H1 (cell line): ENCODE data around the gene ZNF521. TPM values are rescaled to one million over a fixed set of nuclear protein-coding genes. Genes with fewer than 3 reads are reported as not detected.

ENCODE experiments used
- CTCF ChIA-PET: fragments of 300-600 bp; sonication (Branson Sonifier 250); formaldehyde crosslinking; loops from one replicate; lab custom pipeline; 2021; ENCODE audit not compliant: partially characterized antibody; lab: Charles Lee
- POLR2A ChIA-PET: fragments of 300-600 bp; sonication (Branson Sonifier 250); formaldehyde crosslinking; loops from one replicate; lab custom pipeline; 2021; ENCODE audit warnings: inconsistent platforms; ENCODE audit not compliant: partially characterized antibody; lab: Charles Lee
- DNase-seq, 2 experiments: peaks; one replicate each; pipeline versions ENCODE4 v3.0.0 to v3.0.0-alpha.2; 2010 to 2022; ENCODE audit warnings: low spot score in 2 of 2, low read depth in 1 of 2, mixed read lengths in 1 of 2
- FAIRE-seq: peaks from 2 replicates; lab custom pipeline; 2011; peaks lifted over from hg19 to GRCh38; lab: Jason Lieb, UNC
- H2AFZ ChIP-seq: 2 replicates; pipeline ENCODE4 v1.8.1; 2012; ENCODE audit warnings: low read length, inconsistent platforms
- H2AK5ac ChIP-seq: 2 replicates; pipeline ENCODE4 v1.6.1; 2013; ENCODE audit warnings: low read depth, low read length
- H2BK120ac ChIP-seq: replicated peaks from 2 replicates; pipeline ENCODE3; 2013; ENCODE audit warnings: low read depth, low read length, inconsistent platforms
- H2BK12ac ChIP-seq: 2 replicates; pipeline ENCODE4 v1.6.1; 2013; ENCODE audit warnings: low read depth, low read length
- H2BK15ac ChIP-seq: 2 replicates; pipeline ENCODE4 v1.6.1; 2013; ENCODE audit warnings: low read length
- H2BK20ac ChIP-seq: 2 replicates; pipeline ENCODE4 v1.6.1; 2013; ENCODE audit warnings: low read length
- H2BK5ac ChIP-seq: 2 replicates; pipeline ENCODE4 v1.6.1; 2013; ENCODE audit warnings: low read depth, low read length
- H3K14ac ChIP-seq: 2 replicates; pipeline ENCODE4 v1.6.1; 2013; ENCODE audit warnings: inconsistent platforms; ENCODE audit not compliant: insufficient read length
- H3K18ac ChIP-seq: 2 replicates; pipeline ENCODE4 v1.6.1; 2013; ENCODE audit warnings: low read length; ENCODE audit errors: extremely low read depth
- H3K23ac ChIP-seq: 2 replicates; pipeline ENCODE4 v1.6.1; 2013; ENCODE audit warnings: inconsistent platforms; ENCODE audit not compliant: insufficient read length
- H3K23me2 ChIP-seq: 2 replicates; pipeline ENCODE4 v1.6.1; 2013; ENCODE audit warnings: low read depth, low read length
- H3K27ac ChIP-seq: 2 replicates; pipeline ENCODE4 v1.6.1; 2011; ENCODE audit warnings: low read depth, low read length, inconsistent platforms
- H3K27me3 ChIP-seq, 4 experiments: replicated peaks in 1 of 4; 1 replicate in 1 of 4; 2 replicates in 3 of 4; pipeline versions ENCODE4 v1.6.1 to v1.8.1; 2011 to 2013; ENCODE audit warnings: low read length in 3 of 4, mild to moderate bottlenecking in 3 of 4, inconsistent platforms in 2 of 4, mixed read lengths in 2 of 4, moderate library complexity in 1 of 4; ENCODE audit not compliant: control insufficient read depth in 3 of 4, insufficient read depth in 3 of 4; ENCODE audit errors: extremely low read depth in 1 of 4
- H3K36me3 ChIP-seq, 4 experiments: 2 replicates each; pipeline versions ENCODE4 v1.6.1 to v1.8.1; 2011 to 2013; ENCODE audit warnings: mild to moderate bottlenecking in 4 of 4, low read length in 3 of 4, moderate library complexity in 2 of 4, control low read depth in 1 of 4, inconsistent platforms in 1 of 4; ENCODE audit not compliant: insufficient read depth in 4 of 4, control insufficient read depth in 2 of 4
- H3K4ac ChIP-seq: replicated peaks from 2 replicates; pipeline ENCODE3; 2013; ENCODE audit warnings: low read length, low read depth, mixed read lengths, inconsistent platforms; ENCODE audit not compliant: insufficient read length
- H3K4me1 ChIP-seq, 4 experiments: replicated peaks in 1 of 4; 1 replicate in 1 of 4; 2 replicates in 3 of 4; pipeline versions ENCODE4 v1.6.1 to v1.8.1; 2011 to 2013; ENCODE audit warnings: low read length in 3 of 4, inconsistent platforms in 2 of 4, mixed read lengths in 1 of 4; ENCODE audit not compliant: insufficient read depth in 4 of 4, control insufficient read depth in 3 of 4
- H3K4me2 ChIP-seq, 2 experiments: 2 replicates each; pipeline versions ENCODE4 v1.6.1 to v1.8.1; 2011 to 2013; ENCODE audit warnings: low read depth in 2 of 2, low read length in 2 of 2, control low read depth in 1 of 2, inconsistent platforms in 1 of 2, mild to moderate bottlenecking in 1 of 2; ENCODE audit not compliant: insufficient read depth in 1 of 2
- H3K4me3 ChIP-seq, 4 experiments: fragments of 200-600, 300-600 bp in 1 of 4; sonication (generic), shearing (Covaris generic), sonication (Bioruptor Twin) in 1 of 4; 2 replicates each; pipeline versions ENCODE4 v1.5.1 to v1.8.1; 2011 to 2016; ENCODE audit warnings: low read length in 4 of 4, low read depth in 3 of 4, control low read depth in 2 of 4, inconsistent platforms in 2 of 4, mild to moderate bottlenecking in 2 of 4, mixed read lengths in 1 of 4, moderate library complexity in 1 of 4; ENCODE audit not compliant: insufficient read depth in 2 of 4; ENCODE audit errors: extremely low read depth in 1 of 4
- H3K56ac ChIP-seq: replicated peaks from 2 replicates; pipeline ENCODE3; 2013; ENCODE audit warnings: low read depth, mild to moderate bottlenecking, mixed read lengths, low read length, inconsistent platforms; ENCODE audit not compliant: insufficient read length
- H3K79me1 ChIP-seq: 2 replicates; pipeline ENCODE4 v1.6.1; 2013; ENCODE audit warnings: low read depth, low read length, control low read depth
- H3K79me2 ChIP-seq, 2 experiments: 2 replicates each; pipeline versions ENCODE4 v1.6.1 to v1.8.1; 2012 to 2013; ENCODE audit warnings: low read length in 2 of 2, mild to moderate bottlenecking in 2 of 2, inconsistent platforms in 1 of 2; ENCODE audit not compliant: insufficient read depth in 2 of 2, control insufficient read depth in 1 of 2
- H3K9ac ChIP-seq, 4 experiments: replicated peaks in 1 of 4; 1 replicate in 1 of 4; 2 replicates in 3 of 4; pipeline versions ENCODE4 v1.6.1 to v1.8.1; 2011 to 2013; ENCODE audit warnings: low read depth in 3 of 4, low read length in 3 of 4, control low read depth in 2 of 4, mild to moderate bottlenecking in 2 of 4, moderate library complexity in 2 of 4, inconsistent platforms in 1 of 4; ENCODE audit errors: extremely low read depth in 1 of 4
- H3K9me3 ChIP-seq, 2 experiments: 2 replicates each; pipeline versions ENCODE4 v1.6.1 to v1.8.1; 2012 to 2013; ENCODE audit warnings: mild to moderate bottlenecking in 2 of 2, moderate library complexity in 2 of 2, control low read depth in 1 of 2, inconsistent platforms in 1 of 2, low read depth in 1 of 2, low read length in 1 of 2, mixed read lengths in 1 of 2; ENCODE audit not compliant: insufficient read depth in 2 of 2
- H4K20me1 ChIP-seq, 2 experiments: replicated peaks in 1 of 2; 2 replicates each; pipeline versions ENCODE3 to v1.8.1; 2011 to 2013; ENCODE audit warnings: inconsistent platforms in 2 of 2, low read length in 2 of 2, mild to moderate bottlenecking in 1 of 2; ENCODE audit not compliant: insufficient read depth in 2 of 2, control insufficient read depth in 1 of 2
- H4K5ac ChIP-seq: 2 replicates; pipeline ENCODE4 v1.6.1; 2013; ENCODE audit warnings: low read length, low read depth, mixed read lengths, inconsistent platforms; ENCODE audit not compliant: insufficient read length
- H4K8ac ChIP-seq: 2 replicates; pipeline ENCODE4 v1.8.0; 2013; ENCODE audit warnings: mild to moderate bottlenecking, moderate library complexity, low read length, inconsistent platforms; ENCODE audit not compliant: insufficient read depth; ENCODE audit errors: extremely low read depth
- H4K91ac ChIP-seq: replicated peaks from 2 replicates; pipeline ENCODE3; 2013; ENCODE audit warnings: low read length, mixed read lengths, inconsistent platforms; ENCODE audit not compliant: insufficient read length
- BCL11A ChIP-seq, 2 experiments: IDR thresholded peaks; one replicate each; pipeline ENCODE4 v1.6.1; 2011; ENCODE audit warnings: low read depth in 2 of 2, low read length in 2 of 2, mild to moderate bottlenecking in 2 of 2
- CHD1 ChIP-seq: IDR thresholded peaks from 2 replicates; pipeline ENCODE4 v1.6.1; 2012; ENCODE audit warnings: low read depth, low read length, improper control_type of control experiment
- CTBP2 ChIP-seq: IDR thresholded peaks from 2 replicates; pipeline ENCODE4 v1.7.0; 2011; ENCODE audit warnings: borderline replicate concordance, mild to moderate bottlenecking, moderate library complexity, mixed read lengths, low read length; ENCODE audit not compliant: insufficient read depth, insufficient read length
- E2F6 ChIP-seq: IDR thresholded peaks from 2 replicates; pipeline ENCODE4 v1.6.1; 2012; ENCODE audit warnings: inconsistent platforms
- MAFK ChIP-seq: IDR thresholded peaks from 2 replicates; pipeline ENCODE4 v1.6.1; 2012; ENCODE audit warnings: low read depth, mild to moderate bottlenecking, improper control_type of control experiment, low read length
- POLR2AphosphoS5 ChIP-seq: IDR thresholded peaks from 2 replicates; pipeline ENCODE4 v1.6.1; 2011; ENCODE audit warnings: low read depth, low read length
- POU5F1 ChIP-seq: IDR thresholded peaks from 2 replicates; pipeline ENCODE4 v1.6.1; 2011; ENCODE audit warnings: low read depth, mild to moderate bottlenecking, low read length, moderate library complexity
- RAD21 ChIP-seq, 2 experiments: IDR thresholded peaks in 1 of 2; conservative IDR thresholded peaks in 1 of 2; 2 replicates each; pipeline ENCODE4 v1.6.1; 2011; ENCODE audit warnings: low read depth in 2 of 2, low read length in 2 of 2, improper control_type of control experiment in 1 of 2, inconsistent platforms in 1 of 2, mild to moderate bottlenecking in 1 of 2, moderate library complexity in 1 of 2
- RNF2 ChIP-seq: fragments of 200-900, 300-1000 bp; sonication (generic); IDR thresholded peaks from 2 replicates; pipeline ENCODE4 v1.7.1; 2016; ENCODE audit warnings: borderline replicate concordance, low read depth, mild to moderate bottlenecking, antibody characterized with exemption, low read length; ENCODE audit not compliant: poor library complexity, severe bottlenecking; ENCODE audit errors: missing control alignments
- SIN3A ChIP-seq, 2 experiments: IDR thresholded peaks in 1 of 2; conservative IDR thresholded peaks in 1 of 2; 2 replicates each; pipeline ENCODE4 v1.6.1; 2011 to 2012; ENCODE audit warnings: low read length in 2 of 2, improper control_type of control experiment in 1 of 2, low read depth in 1 of 2, mild to moderate bottlenecking in 1 of 2
- ZNF274 ChIP-seq: IDR thresholded peaks from 2 replicates; pipeline ENCODE4 v1.7.0; 2012; ENCODE audit warnings: low read length, borderline replicate concordance; ENCODE audit errors: extremely low read depth
- WGBS, 2 experiments: shearing (Covaris generic) in 1 of 2; methylation state at CpG; one replicate each; pipeline versions ENCODE4 v1.1.6 to v1.1.7; 2013 to 2015; ENCODE audit warnings: low lambda C conversion rate in 2 of 2, mixed read lengths in 2 of 2, inconsistent platforms in 1 of 2, low coverage in 1 of 2, missing lambda C conversion rate in 1 of 2; ENCODE audit not compliant: insufficient replicate concordance in 2 of 2, insufficient coverage in 1 of 2, insufficient read length in 1 of 2; ENCODE audit errors: extremely low coverage in 1 of 2, missing lambda C conversion rate in 1 of 2; 5-methylcytosine and 5-hydroxymethylcytosine counted together
- polyA plus RNA-seq, 7 experiments: library from polyadenylated mRNA; depleted of rRNA in 3 of 7; stranded (reverse) in 5 of 7; unstranded in 2 of 7; fragments of >200 nt in 5 of 7; fragments of 200-250 nt in 2 of 7; gene quantifications; 1 replicate in 5 of 7; 2 replicates in 1 of 7; 4 replicates in 1 of 7; pipeline versions ENCODE4 v1.2.1 to v1.2.3, GENCODE V29; 2011 to 2013; ENCODE audit warnings: missing spikeins in 2 of 7, mixed read lengths in 2 of 7
- total RNA-seq: library from RNA; stranded (reverse); fragmentation: NEBNext Ultra II Directional; extraction: Animal tissue kit (Norgen Biotek cat#: 25700); gene quantifications from 2 replicates; pipeline ENCODE4 v1.2.1, GENCODE V29; 2021

Gene ZNF521
- total and polyA plus RNA-seq, 2 of the 8 experiments (the other 6 are each of a cell fraction or from before 2014, with no cell fraction given), result 9.5 to 15.8 TPM

GRCh38 chr18:25097569-25098056 is 254.4 kb downstream of the ZNF521 start:
- H3K27ac ChIP-seq, result no peak overlapping the region
- POLR2A ChIA-PET, result interaction anchor here (0.7 kb wide), 1 partner anchor 43 kb away, joined by 3 read pairs; no protein-coding TSS in a partner anchor
- H3K14ac ChIP-seq, result no peak overlapping the region
- H4K8ac ChIP-seq, result no peak overlapping the region
- FAIRE-seq, result no peak
- H3K18ac ChIP-seq, result no peak overlapping the region
- H2AK5ac ChIP-seq, result no peak overlapping the region; the same call in 1 of the 2 replicates
- no peak overlapping the region for H2BK15ac ChIP-seq
- 84% methylated on average over 3 of the region's 3 CpGs; no CpG with 5 or more reads in 1 of the 2 experiments for WGBS, 2 experiments
- no peak overlapping the region for H4K91ac ChIP-seq
- H2BK120ac ChIP-seq, result no peak overlapping the region
- CTCF ChIA-PET, result interaction anchor here (0.7 kb wide), 1 partner anchor 17 kb away, joined by 4 read pairs; no protein-coding TSS in a partner anchor
- no peaks in the 10 kb centered on the region for H3K23me2 ChIP-seq
- no peaks in the 10 kb centered on the region for H3K36me3 ChIP-seq
- H2BK12ac ChIP-seq, result no peak overlapping the region
- H3K27me3 ChIP-seq, result no peaks in the 10 kb centered on the region
- DNase-seq, result no peak
- no peak overlapping the region for H3K4me3 ChIP-seq
- H4K20me1 ChIP-seq, result peaks cover 0 to 3% of the 10 kb centered on the region in 2 experiments
- H3K4ac ChIP-seq, result no peak overlapping the region
- H2AFZ ChIP-seq, result no peak overlapping the region
- no peak overlapping the region for H4K5ac ChIP-seq
- no peak overlapping the region for H2BK20ac ChIP-seq
- no peak overlapping the region for H3K56ac ChIP-seq
- no peak overlapping the region for H3K23ac ChIP-seq
- TF ChIP-seq MAFK (no peak), POLR2AphosphoS5 (no peak), RAD21 (IDR thresholded peaks at IDR 0.05 in 1 of 2, conservative IDR thresholded peaks at IDR 0.05 in 1 of 2; ENCODE audit: low read depth in 2 of 2, low read length in 2 of 2) (no peak), CHD1 (no peak), CTBP2 (no peak), E2F6 (no peak), BCL11A (IDR thresholded peaks at IDR 0.05; ENCODE audit: low read depth in 2 of 2, low read length in 2 of 2) (no peak), ZNF274 (no peak), SIN3A (conservative IDR thresholded peaks at IDR 0.05 in 1 of 2, IDR thresholded peaks at IDR 0.05 in 1 of 2; ENCODE audit: low read depth in 1 of 2, low read length in 2 of 2) (no peak), RNF2 (no peak), POU5F1 (no peak)
- no peak overlapping the region for H2BK5ac ChIP-seq
- H3K79me1 ChIP-seq, result no peaks in the 10 kb centered on the region
- no peaks in the 10 kb centered on the region for H3K9me3 ChIP-seq
- no peak overlapping the region for H3K4me2 ChIP-seq
- H3K79me2 ChIP-seq, result no peaks in the 10 kb centered on the region
- H3K4me1 ChIP-seq, result no peaks in the 10 kb centered on the region
- no peak overlapping the region for H3K9ac ChIP-seq
